Measurements from ENCODE around the gene HOXB8.

HOXB8 gene

GRCh38 chr17:48582750-48583069 is 32.4 kb downstream of the HOXB8 start:
- DNase-seq = no peak

DNA sequence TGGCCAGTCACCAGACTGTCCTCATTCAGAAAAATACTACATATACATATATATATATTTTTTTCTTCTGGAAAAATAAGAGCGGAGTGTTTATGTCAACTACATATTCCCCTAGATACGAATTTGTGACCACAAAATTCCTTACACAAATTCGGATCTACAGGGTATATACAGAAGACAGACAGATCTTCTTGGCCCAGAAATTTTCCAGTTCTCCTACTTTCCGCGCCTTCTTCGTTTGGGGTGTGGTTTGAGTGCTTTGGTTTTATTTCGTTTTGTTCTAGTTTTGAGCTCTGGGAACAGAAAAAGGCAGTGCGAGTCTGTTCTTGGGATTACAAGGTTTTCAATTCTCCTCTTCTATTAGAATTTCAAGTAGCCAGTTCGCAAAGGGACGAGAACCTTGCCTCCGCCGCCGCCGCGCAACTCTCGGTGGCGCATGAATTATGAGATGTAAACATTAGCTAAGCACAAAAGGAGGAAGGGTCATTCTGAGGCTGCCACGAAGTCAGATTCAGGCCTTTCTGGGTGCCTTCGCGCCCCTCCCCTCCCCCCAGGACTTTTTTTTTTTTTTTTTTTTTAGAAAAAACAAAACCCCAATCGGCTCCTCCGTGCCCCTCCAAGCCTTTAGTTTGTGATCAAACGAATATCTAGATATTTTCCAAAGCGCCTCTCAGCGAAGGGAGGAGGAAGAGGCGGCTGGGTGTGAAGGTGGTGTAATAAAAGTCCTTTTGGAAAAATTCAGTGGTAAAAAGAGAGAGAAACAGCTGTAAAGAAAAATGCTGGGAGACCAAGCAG is 35.1 kb downstream of the HOXB8 start:
- DNase-seq = no peak

DNA sequence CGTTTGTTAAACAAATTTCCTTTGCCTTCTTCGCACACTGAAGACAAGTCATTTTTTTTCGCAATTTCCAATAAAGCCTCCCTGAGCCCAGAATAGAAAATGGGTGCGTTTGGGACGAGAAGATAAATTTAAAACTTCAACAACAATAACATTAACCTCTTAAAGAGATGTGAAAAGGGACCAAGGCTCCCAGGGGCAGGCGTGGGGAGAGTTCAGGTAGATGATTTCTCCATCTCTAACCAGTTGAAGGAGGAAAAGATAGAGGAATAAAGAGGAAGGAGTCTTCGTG is 35.7 kb downstream of the HOXB8 start:
- DNase-seq = no peak

DNA sequence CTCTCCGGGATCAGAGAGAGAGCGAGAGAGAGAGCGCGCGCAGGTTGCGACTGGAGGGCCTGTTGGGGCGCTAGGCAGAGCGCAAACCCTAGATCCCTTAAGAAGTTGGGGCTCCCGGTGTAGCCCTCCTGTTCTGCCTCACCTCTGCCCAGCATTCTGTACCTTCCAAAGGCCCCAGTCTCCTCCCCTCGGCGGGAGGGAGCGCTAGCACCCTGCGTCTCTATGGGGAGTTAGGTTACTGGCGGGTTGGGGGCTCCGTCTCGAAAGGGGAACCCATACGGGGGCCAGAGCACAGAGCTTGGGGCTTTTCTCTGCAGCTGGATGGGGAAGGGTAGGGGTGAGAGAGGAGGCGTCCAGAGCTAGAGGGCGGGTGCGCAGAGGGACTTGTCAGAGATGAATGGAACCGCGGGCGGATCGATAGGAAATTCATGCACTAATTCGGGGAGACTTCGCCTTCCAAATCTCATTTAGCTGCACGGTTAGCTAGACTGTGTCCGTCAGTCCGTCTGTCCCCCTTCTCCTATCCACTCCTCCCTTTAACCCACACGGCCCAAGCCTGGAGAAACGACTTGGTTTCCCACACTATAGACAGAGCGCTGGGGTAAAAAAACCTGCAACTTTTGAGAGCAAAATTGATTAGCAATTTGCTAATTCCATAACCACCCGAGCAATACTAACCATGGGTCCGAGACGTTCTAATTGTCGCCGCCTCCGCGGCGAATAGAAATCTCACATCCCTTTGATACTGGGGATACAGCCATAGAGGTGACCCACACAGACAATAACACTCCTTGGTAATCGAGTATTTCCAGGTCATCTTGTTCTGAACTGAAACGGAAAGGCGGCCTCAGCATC is 36.2 kb downstream of the HOXB8 start:
- DNase-seq = no peak

GRCh38 chr17:48577946-48578615 is 37.0 kb downstream of the HOXB8 start, which contains the start of gene HOXB4:
TSS of gene HOXB4 (minus strand) at chr17:48578350. CDS start at chr17:48578319, 31 bp downstream.
- DNase-seq = no peak

GRCh38 chr17:48577330-48577945 is 37.7 kb downstream of the HOXB8 start:
- no peak for DNase-seq

- DNase-seq = no peak
These were observed 38.4 kb downstream of the HOXB8 start for GRCh38 chr17:48576479-48577309.

DNA sequence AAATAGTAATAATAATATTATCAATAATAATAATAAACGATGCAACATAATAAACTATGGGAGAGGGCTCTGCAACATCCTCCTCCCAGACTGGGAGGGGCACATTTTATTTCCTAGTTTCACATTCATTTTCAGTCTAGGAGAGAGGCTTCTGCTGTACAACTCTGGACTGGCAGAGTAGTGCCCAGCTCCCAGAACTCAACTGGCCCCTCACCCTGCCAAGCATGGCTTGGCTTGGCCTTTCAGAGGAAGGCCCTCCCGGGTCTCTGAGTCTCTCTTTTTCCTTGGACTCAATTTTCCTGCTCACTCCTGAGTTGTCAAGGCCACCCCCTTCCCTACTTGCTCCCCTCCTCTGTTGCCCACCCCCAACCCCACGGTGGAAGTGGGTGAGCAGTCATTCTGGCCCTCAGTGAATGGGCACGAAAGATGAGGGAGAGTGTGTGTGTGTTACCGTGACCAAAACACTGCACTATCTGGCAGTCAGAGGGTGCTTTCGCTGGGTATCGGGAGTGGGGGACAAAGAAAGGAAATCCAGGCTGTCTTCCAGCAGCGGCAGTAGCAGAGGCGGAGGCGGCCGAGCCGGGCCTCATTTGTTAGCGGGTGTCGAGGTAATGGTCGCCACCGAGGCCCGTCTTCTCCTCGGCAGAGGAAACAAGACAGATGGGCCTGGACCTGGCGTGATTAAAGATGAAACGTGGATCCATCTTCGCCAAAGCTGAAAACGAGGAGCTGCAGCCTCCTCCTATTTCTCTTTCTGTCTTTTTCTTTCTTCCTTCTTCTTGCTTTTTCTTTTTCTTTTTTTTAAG is 39.2 kb downstream of the HOXB8 start:
- no peak for DNase-seq

DNA sequence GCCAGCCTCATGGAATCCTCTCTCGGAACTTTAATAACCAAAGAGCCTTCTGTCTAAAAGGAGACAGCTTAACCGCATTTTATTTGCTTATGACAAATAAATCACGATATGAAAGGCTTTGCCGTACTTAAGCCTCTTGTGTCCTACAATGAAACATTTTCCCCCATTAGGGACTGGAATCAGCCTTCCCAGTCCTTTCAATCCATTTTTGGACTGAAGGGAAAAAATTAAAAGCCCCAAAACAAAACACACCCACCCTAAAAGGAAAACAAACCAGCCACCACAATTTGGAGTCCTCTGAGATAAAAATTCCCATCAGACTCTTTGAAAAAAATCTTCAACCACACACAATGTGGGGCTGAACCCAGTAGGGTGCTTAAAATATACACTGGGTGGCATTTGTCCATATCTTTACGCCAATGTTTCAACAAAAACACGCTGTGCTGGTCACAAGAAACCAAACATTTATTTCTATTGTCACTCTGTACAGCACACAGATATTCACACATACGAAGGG is 40.0 kb downstream of the HOXB8 start:
- DNase-seq = no peak

DNA sequence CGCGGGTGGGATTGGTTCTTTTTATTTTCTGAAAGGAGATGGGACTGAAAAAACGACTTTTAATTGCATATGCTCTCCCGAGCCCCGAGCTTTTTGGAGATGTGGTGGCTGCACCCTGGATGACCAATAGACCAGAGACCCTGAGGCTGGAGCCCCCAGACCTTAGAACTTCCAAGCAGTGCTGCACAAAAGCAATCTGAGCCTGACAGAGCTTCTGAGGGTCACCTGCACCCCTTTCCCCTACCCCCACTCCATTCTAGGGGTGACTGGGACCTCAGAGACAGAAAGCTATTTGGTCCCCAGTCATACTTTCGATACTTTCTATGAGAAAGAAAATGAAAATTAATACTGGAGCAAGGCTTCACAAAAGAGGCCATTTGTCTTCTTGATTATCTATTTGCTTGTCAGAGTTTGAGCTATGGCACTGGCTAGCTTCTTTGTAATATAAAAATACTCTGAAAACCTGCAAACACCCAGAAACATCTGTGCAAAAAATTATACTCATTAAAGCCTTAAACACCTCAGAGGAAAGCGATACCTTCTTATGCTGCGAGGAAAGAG is 40.5 kb downstream of the HOXB8 start:
- DNase-seq = no peak

- DNase-seq = no peak
These were observed 43.2 kb downstream of the HOXB8 start for GRCh38 chr17:48571826-48572417.

DNA sequence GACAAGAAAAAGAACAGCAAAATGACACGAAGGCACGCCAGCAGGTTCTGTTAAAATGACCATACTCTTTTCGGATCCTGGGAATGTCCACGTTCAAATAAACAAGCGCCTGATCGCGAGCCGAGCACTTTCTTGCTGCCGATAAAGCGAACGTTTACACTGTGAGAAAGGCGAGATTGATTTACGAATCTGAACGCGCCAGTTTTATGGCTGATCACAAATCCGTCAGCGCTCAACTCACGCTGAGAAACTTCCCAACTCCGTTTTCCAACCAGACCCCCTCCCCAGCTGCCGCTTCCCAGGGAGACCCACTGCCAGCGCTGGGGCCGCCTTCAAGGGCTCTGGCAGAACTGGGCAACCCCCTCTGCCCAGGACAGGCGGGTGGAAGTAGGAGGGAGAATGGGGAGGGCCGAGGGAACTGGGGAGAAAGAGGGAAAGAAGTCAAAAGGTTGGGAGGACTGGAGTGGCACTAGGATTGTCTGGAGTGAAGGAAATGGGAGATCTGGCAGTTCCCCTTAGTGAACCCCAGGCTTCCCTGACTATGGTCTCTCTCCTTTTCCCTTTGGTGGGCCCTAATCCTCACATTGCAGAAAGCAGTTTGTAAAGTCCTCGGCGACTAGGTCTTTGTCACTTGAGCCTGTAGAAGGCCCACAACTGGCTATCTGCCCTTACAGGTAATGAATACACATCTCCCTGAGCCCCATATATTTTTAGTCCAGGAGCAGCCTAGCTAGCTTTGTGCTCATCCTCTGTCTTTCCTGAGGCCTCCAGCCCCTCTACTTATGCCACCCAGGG is 43.9 kb downstream of the HOXB8 start:
- DNase-seq = no peak

GRCh38 chr17:48570325-48571023 is 44.6 kb downstream of the HOXB8 start:
- no peak for DNase-seq

GRCh38 chr17:48569674-48570324 is 45.3 kb downstream of the HOXB8 start:
- DNase-seq = no peak

DNA sequence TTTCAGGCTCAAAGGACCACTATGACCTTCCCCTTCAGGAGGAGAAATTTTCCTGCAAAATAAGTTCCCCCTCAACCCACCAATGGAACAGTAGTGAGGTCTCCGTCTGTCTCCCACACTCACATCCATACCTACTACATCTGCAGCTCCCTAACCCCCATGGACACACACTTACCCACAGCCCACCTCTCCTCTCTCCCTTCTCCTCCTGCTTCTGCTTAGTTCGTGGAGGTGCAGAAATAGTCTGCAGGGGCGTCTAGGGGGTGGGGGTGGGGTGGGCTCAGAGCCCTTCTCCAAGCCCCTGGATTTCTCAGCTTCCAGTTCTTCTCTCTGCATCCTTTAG is 45.9 kb downstream of the HOXB8 start:
- DNase-seq = no peak

- DNase-seq = no peak
These were observed 46.4 kb downstream of the HOXB8 start for GRCh38 chr17:48568499-48569239.

DNA sequence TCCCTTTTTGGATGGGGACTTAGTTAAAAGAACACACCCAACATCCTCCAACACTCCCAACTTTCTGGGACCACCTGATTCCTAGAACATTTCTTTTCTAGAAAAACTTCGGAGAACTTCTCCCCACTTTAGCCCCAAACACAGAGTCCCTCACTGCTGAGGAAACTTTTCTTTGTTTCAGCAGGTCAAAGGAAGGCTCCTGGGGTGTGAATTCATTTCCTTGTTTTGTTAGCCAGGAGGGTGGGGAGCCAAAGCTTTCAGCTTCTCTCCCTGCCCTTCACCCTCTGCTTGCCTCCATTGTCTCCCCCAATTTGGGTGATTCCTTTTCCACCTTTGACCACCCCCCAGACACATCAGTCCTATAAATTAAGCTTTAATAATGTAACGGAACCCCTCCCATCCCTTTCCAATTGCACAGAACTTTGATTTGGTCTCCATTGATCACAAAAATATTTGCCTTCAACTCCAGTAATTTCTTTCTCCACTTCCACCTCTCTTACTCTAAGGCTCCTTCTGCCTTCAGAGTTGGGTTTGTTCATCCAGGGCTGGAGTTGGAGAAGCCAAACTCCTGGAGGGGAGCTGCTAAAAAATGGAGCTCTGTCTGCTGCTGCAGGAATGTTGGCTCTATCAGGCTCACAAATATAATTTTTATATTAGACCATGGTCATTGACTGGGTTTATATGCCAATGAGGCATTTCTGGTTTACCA is 47.3 kb downstream of the HOXB8 start:
- DNase-seq = no peak

Data from NCI-H526 treated with DMSO at 0.1 percent for 48 hours (cell line).